Measurements from ENCODE around the gene EFCAB11. TPM values are rescaled to one million over a fixed set of nuclear protein-coding genes. Genes with fewer than 3 reads are reported as not detected.

Gene EFCAB11
- total and polyA plus RNA-seq, 9 of the 15 experiments (the other 6 are each of a cell fraction or from before 2014, with no cell fraction given) = 13.4 to 37.9 (median 17.4) TPM

DNA sequence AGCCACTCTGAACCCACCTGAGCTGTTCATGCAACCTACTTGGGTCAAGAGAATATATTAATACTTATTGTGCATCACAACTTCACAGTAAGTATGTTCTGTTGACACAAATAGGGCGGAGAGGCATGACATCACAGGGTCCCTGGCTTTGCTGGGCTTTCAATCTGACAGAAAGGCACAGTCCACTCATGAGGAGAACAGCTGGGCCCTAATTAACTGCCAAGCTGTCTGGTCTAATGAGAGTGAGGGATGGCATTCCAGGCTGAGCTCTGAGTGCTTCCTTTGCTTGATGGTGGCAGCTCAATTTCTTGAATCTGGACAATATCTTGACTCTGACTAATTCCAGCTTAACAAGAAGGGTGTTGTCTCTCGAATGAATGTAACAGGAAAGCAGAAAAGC is 2.0 kb downstream of the EFCAB11 start (continued):
- no peak for TF ChIP-seq ZNF398 (CRISPR knock-in tag; IDR thresholded peaks at IDR 0.05)
- no peak for TF ChIP-seq ATF2 (CRISPR knock-in tag; IDR thresholded peaks at IDR 0.05)
- TF ChIP-seq, protein P1, sequence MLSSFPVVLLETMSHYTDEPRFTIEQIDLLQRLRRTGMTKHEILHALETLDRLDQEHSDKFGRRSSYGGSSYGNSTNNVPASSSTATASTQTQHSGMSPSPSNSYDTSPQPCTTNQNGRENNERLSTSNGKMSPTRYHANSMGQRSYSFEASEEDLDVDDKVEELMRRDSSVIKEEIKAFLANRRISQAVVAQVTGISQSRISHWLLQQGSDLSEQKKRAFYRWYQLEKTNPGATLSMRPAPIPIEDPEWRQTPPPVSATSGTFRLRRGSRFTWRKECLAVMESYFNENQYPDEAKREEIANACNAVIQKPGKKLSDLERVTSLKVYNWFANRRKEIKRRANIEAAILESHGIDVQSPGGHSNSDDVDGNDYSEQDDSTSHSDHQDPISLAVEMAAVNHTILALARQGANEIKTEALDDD (IDR thresholded peaks at IDR 0.05) = no peak
- TF ChIP-seq XRCC5 (IDR thresholded peaks at IDR 0.05; ENCODE audit: low read depth, low read length) = no peak

DNA sequence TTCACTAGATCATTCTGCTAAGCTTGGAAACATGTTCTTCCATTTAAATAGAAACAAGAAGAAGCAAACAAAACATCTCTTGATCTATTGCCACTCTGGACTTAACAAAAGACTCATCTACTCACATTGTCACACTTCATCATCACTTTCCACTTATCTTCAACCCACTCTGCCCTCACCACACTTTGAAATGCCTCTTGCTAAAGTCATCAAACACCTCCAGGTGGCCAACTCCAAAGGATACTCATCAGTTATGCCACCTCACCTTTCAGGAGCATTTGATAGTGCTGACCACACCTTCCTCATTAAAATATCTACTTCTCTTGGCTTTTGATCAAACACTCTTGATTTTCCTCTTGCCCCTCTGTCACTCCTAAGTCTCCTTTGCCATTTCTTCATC is 7.2 kb downstream of the EFCAB11 start:
- no peaks in the 10 kb centered on the region for H3K9me3 ChIP-seq (replicated peaks; ENCODE audit: control insufficient read depth, insufficient read depth, low read depth, low read length)
- POLR2A ChIA-PET = no interaction called here
- peaks cover 13% of the 10 kb centered on the region; the same call in 1 of the 3 replicates for H3K36me3 ChIP-seq (ENCODE audit: control insufficient read depth, insufficient read depth, low read length)
- no peak overlapping the region for H3K4me3 ChIP-seq
- no peaks in the 10 kb centered on the region for H3K9me1 ChIP-seq (ENCODE audit: control insufficient read depth, insufficient read depth, low read length)
- no peak for DNase-seq (ENCODE audit: extremely low read depth in 1 of 4, low spot score in 3 of 4)
- in situ Hi-C loops (cut with MboI) (loop anchor here (25.0 kb wide), 1 partner anchor 290 kb away; no protein-coding TSS in a partner anchor), intact Hi-C loops (cut with micrococcal nuclease) (no loop called here)
- no peaks in the 10 kb centered on the region for H4K20me1 ChIP-seq (replicated peaks; ENCODE audit: control insufficient read depth, insufficient read depth, low read length)
- no peak overlapping the region for H2AFZ ChIP-seq (ENCODE audit: low read depth, low read length)
- no peaks in the 10 kb centered on the region for H3K4me1 ChIP-seq (replicated peaks in 1 of 2; ENCODE audit: control insufficient read depth in 2 of 2, insufficient read depth in 2 of 2, low read length in 2 of 2)
- no peaks in the 10 kb centered on the region for H3K27me3 ChIP-seq (ENCODE audit: control insufficient read depth in 2 of 2, insufficient read depth in 2 of 2, low read length in 2 of 2)
- no peak overlapping the region for H3K4me2 ChIP-seq (ENCODE audit: insufficient read depth, low read length)
- no peaks in the 10 kb centered on the region for H3K79me2 ChIP-seq (ENCODE audit: control insufficient read depth, insufficient read depth, low read length)
- CTCF ChIA-PET (ENCODE audit: low intra/inter-chr PET ratio) = no interaction called here
- no peak overlapping the region for H3K27ac ChIP-seq (ENCODE audit: extremely low read depth, low read depth, low read length)
- FAIRE-seq = no peak
- BruUV-seq (replicated peaks) = no TSS peak
- no peak overlapping the region for H3K9ac ChIP-seq (ENCODE audit: insufficient read depth in 1 of 2, low read depth in 2 of 2, low read length in 2 of 2)
- no peak for ATAC-seq
- TF ChIP-seq CBX8 (IDR thresholded peaks at IDR 0.05; ENCODE audit: borderline replicate concordance, extremely low read depth, low read depth, low read length, poor library complexity, severe bottlenecking) = no peak
- TF ChIP-seq, protein P2, sequence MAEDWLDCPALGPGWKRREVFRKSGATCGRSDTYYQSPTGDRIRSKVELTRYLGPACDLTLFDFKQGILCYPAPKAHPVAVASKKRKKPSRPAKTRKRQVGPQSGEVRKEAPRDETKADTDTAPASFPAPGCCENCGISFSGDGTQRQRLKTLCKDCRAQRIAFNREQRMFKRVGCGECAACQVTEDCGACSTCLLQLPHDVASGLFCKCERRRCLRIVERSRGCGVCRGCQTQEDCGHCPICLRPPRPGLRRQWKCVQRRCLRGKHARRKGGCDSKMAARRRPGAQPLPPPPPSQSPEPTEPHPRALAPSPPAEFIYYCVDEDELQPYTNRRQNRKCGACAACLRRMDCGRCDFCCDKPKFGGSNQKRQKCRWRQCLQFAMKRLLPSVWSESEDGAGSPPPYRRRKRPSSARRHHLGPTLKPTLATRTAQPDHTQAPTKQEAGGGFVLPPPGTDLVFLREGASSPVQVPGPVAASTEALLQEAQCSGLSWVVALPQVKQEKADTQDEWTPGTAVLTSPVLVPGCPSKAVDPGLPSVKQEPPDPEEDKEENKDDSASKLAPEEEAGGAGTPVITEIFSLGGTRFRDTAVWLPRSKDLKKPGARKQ (CRISPR knock-in tag; IDR thresholded peaks at IDR 0.05) = no peak
- TF ChIP-seq KLF6 (CRISPR knock-in tag; IDR thresholded peaks at IDR 0.05; ENCODE audit: borderline replicate concordance) = no peak
- TF ChIP-seq CBX5 (IDR thresholded peaks at IDR 0.05; ENCODE audit: borderline replicate concordance, low read depth) = no peak
- no peak for TF ChIP-seq HMGN3 (IDR thresholded peaks at IDR 0.05; ENCODE audit: borderline replicate concordance, extremely low read depth, insufficient read length, low read depth, low read length)
- TF ChIP-seq HDAC8 (tag; IDR thresholded peaks at IDR 0.05) = no peak
- TF ChIP-seq CTBP1 (IDR thresholded peaks at IDR 0.05; ENCODE audit: borderline replicate concordance) = no peak
- no peak for TF ChIP-seq MEF2A (IDR thresholded peaks at IDR 0.05; ENCODE audit: control insufficient read depth, low read depth, low read length)
- no peak for TF ChIP-seq NFYB (IDR thresholded peaks at IDR 0.05; ENCODE audit: extremely low read depth, insufficient read length)
- no peak for TF ChIP-seq NCOA1 (IDR thresholded peaks at IDR 0.05; ENCODE audit: low read depth)
- no peak for TF ChIP-seq RBM39 (optimal IDR thresholded peaks at IDR 0.05; ENCODE audit: low read depth, low read length)
